Mucosa of descending colon (tissue), 3 donors: ENCODE measurements around the gene TRAPPC6A. TPM values are rescaled to one million over a fixed set of nuclear protein-coding genes. Genes with fewer than 3 reads are reported as not detected.
"Not testable (repeated sequence)": the region's sequence is repeated elsewhere in the genome, so short reads cannot be mapped to it uniquely, and the experiment has no call there.

Experiments used
- ATAC-seq: fragments of 200-7000 bp; cut with Tn5 transposase; one replicate; pipeline ENCODE4 v1.9.1; 2020; ENCODE audit warnings: mild to moderate bottlenecking, moderate library complexity
- DNase-seq, 3 donors: peaks; one replicate each; pipeline ENCODE4 v3.0.0-alpha.2; 2020
- H3K36me3 ChIP-seq: fragments of 200-600 bp; one replicate; pipeline ENCODE4 v1.8.0; 2021; ENCODE audit warnings: low read depth, mild to moderate bottlenecking
- H3K4me1 ChIP-seq: fragments of 200-600 bp; one replicate; pipeline ENCODE4 v1.8.0; 2021; ENCODE audit warnings: low read depth, mild to moderate bottlenecking
- H3K4me3 ChIP-seq: fragments of 200-600 bp; one replicate; pipeline ENCODE4 v1.8.0; 2021; ENCODE audit warnings: mild to moderate bottlenecking
- H3K9me3 ChIP-seq: fragments of 200-600 bp; one replicate; pipeline ENCODE4 v1.8.0; 2021; ENCODE audit warnings: mild to moderate bottlenecking
- intact Hi-C, 2 donors: fragments of 100-400 bp; cut with DNase I in 1 of 2; cut with micrococcal nuclease in 1 of 2; formaldehyde crosslinking; loops; one replicate each; pipeline versions ENCODE4 v1.11.0 to v1.11.1; 2022; cut with DNase I, micrococcal nuclease
- total RNA-seq, 3 donors: library from RNA; stranded (reverse); fragmentation: NEBNext Ultra II Directional in 2 of 3; extraction: Animal tissue kit (Norgen Biotek cat#: 25700) in 2 of 3; gene quantifications; one replicate each; pipeline versions ENCODE4 v1.2.1 to v1.2.4, GENCODE V29; 2021 to 2023
- TF ChIP-seq, protein P1 (sequence below): fragments of 200-600 bp; IDR thresholded peaks from one replicate; pipeline ENCODE4 v1.8.0; 2022; ENCODE audit warnings: antibody characterized with exemption, mild to moderate bottlenecking
- donor health status: DM: no; HTN: no; CAD: no; lungs with moderate emphysema.
- donor health status: DM: no; HTN: no; CAD: no.
- donor health status: DM: no; HTN: yes; CAD: no.

TRAPPC6A gene
- total RNA-seq, 3 donors from 2014 or later = 29.0 to 45.1 (median 37.4) TPM

DNA sequence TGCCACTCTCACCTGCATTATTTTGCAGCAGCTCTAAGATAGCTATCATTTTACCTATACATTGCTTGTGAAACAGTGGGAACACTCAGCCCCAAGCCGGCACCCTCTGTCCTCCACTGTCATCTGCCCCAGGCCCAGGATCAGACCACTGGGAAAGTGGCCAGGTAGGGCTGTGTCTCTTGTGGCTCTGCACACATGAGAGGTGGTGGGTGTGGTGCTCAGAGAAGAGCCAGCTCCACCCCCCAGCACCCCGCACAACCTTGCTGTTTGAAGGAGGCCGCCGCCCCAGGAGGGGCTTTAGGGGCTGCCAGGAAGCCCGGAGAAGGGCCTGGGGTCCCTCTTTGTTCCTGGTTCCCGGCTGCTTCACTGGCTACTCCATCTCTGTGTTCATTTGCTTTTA lies 58.5 kb downstream of the TRAPPC6A start:
- DNase-seq (peak in 2 of 3 donors; percentile 50 to 57), ATAC-seq (peak; percentile 20)
- Histone ChIP-seq H3K9me3 (no peaks in the 10 kb centered on the region), H3K4me1 (peaks cover 41% of the 10 kb centered on the region), H3K4me3 (no peak overlapping the region), H3K36me3 (no peaks in the 10 kb centered on the region)
- TF ChIP-seq, protein P1, sequence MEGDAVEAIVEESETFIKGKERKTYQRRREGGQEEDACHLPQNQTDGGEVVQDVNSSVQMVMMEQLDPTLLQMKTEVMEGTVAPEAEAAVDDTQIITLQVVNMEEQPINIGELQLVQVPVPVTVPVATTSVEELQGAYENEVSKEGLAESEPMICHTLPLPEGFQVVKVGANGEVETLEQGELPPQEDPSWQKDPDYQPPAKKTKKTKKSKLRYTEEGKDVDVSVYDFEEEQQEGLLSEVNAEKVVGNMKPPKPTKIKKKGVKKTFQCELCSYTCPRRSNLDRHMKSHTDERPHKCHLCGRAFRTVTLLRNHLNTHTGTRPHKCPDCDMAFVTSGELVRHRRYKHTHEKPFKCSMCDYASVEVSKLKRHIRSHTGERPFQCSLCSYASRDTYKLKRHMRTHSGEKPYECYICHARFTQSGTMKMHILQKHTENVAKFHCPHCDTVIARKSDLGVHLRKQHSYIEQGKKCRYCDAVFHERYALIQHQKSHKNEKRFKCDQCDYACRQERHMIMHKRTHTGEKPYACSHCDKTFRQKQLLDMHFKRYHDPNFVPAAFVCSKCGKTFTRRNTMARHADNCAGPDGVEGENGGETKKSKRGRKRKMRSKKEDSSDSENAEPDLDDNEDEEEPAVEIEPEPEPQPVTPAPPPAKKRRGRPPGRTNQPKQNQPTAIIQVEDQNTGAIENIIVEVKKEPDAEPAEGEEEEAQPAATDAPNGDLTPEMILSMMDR = no peak
- intact Hi-C loops = no loop called here

GRCh38 chr19:45118591-45119355 lies 59.3 kb downstream of the TRAPPC6A start:
- ATAC-seq (peak; percentile 51), DNase-seq (peak; percentile 44 to 67 (median 58))
- H3K36me3 ChIP-seq, H3K9me3 ChIP-seq, intact Hi-C loops, H3K4me3 ChIP-seq: not testable (repeated sequence)
- H3K4me1 ChIP-seq = peaks cover 49% of the 10 kb centered on the region

DNA sequence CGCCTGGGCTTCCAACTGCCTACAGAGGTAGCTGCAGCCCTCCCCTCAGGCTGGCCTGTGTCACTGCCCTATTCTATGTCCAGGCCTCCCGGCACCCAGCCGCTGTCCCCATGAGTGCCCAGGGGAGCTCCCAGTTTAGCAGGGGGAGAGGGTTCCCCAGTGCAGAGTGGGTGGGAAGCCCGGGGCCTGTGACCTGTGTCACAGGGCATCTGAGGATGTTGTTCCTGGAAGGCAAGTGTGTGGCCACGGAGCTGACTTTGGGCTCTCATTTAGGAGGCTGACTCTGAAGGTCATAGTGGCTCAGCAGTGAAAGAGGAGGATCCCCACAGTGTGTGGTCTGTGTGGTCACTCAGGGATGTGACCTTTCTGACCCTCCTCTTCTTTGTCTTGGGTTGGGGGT lies 59.9 kb downstream of the TRAPPC6A start:
- no peak for DNase-seq
- peaks cover 52% of the 10 kb centered on the region for H3K4me1 ChIP-seq
- H3K36me3 ChIP-seq = no peaks in the 10 kb centered on the region
- intact Hi-C loops = no loop called here
- no peak overlapping the region for H3K4me3 ChIP-seq
- H3K9me3 ChIP-seq = no peaks in the 10 kb centered on the region
- TF ChIP-seq, protein P1 = no peak
- no peak for ATAC-seq

- ATAC-seq (peak; percentile 35), DNase-seq (peak in 1 of 3 donors; percentile 48)
- TF ChIP-seq, protein P1 = no peak
- Histone ChIP-seq H3K4me3 (no peak overlapping the region), H3K36me3 (no peaks in the 10 kb centered on the region), H3K4me1 (peaks cover 52% of the 10 kb centered on the region), H3K9me3 (no peaks in the 10 kb centered on the region)
- intact Hi-C loops = no loop called here
Observed at GRCh38 chr19:45117671-45118070, 60.4 kb downstream of the TRAPPC6A start.

DNA sequence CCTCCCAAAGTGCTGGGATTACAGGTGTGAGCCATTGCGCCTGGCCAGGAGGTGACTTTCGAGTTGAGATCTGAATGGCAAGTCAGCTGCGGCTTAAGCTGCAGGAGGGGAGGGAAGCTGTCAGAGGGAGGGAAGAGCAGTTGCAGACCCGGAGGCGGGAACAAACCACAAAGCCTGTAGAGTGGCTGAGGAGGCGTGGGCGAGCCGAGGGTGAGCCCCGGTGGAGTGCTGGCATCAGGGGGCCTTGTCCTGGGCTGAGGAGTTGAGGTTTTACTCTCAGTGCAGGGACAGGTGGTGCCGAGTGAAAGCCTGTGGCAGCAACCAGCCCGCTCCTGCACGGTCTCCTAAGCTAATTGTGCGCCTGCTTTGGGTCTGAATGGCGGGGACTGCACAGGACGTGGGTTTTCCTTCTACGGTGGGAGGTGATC lies 60.9 kb downstream of the TRAPPC6A start:
- H3K9me3 ChIP-seq = no peaks in the 10 kb centered on the region
- DNase-seq = peak in 2 of 3 donors; percentile 35 to 42
- H3K4me1 ChIP-seq = peaks cover 57% of the 10 kb centered on the region
- H3K4me3 ChIP-seq = no peak overlapping the region
- intact Hi-C loops = no loop called here
- ATAC-seq = peak; percentile 4
- TF ChIP-seq, protein P1 = no peak
- H3K36me3 ChIP-seq = no peaks in the 10 kb centered on the region

- ATAC-seq (no peak), DNase-seq (no peak)
- H3K36me3 ChIP-seq = no peaks in the 10 kb centered on the region
- H3K4me1 ChIP-seq = peaks cover 67% of the 10 kb centered on the region
- intact Hi-C loops = no loop called here
- TF ChIP-seq, protein P1 = no peak
- H3K4me3 ChIP-seq = no peak overlapping the region
- no peaks in the 10 kb centered on the region for H3K9me3 ChIP-seq
Observed at GRCh38 chr19:45115809-45116615, 62.0 kb downstream of the TRAPPC6A start.
